ENCODE measurements around the gene UGT1A3.

Gene UGT1A3

GRCh38 chr2:233814056-233814835 is 85.4 kb downstream of the UGT1A3 start:
- no peak for DNase-seq (ENCODE audit: low read depth in 2 of 2, low spot score in 1 of 2)

DNA sequence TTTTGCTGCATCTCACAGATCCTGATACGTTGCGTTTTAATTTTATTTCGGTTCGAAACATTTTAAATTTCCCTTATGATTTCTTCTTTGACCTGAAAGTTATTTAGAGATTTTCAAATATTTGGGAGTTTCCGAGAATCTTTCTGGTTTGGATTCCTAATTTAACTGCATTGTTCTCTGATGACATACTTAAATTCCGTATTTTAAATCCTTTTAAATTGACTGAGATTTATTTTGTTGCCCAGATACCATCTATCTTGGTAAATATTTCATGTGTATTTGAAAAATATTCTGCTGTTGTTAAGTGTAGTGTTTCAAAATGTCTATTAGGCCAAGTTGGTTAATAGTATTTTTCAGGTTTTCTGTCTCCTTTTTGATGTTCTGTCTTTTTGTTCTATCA is 87.0 kb downstream of the UGT1A3 start:
- no peak for DNase-seq (ENCODE audit: low read depth in 2 of 2, low spot score in 1 of 2)

DNA sequence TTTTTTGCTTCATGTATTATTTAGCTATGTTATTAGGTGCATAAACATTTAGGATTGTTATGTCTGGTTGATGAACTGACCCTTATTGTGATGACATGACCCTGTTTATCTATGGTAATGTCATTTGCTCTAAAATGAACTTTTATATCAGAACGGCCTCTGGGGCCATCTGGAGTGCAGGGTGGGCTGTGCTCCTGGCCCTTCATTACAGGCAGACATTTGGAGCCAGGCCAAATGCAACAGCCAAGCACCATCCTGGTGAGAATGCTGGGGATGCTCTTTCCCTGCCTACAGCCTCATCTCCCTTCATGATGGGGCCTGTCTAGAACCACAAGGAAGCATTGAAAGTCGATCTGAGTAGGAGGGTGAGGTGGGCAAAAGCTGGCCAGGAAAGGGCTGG is 87.5 kb downstream of the UGT1A3 start:
- DNase-seq (ENCODE audit: low read depth in 2 of 2, low spot score in 1 of 2): no peak

DNA sequence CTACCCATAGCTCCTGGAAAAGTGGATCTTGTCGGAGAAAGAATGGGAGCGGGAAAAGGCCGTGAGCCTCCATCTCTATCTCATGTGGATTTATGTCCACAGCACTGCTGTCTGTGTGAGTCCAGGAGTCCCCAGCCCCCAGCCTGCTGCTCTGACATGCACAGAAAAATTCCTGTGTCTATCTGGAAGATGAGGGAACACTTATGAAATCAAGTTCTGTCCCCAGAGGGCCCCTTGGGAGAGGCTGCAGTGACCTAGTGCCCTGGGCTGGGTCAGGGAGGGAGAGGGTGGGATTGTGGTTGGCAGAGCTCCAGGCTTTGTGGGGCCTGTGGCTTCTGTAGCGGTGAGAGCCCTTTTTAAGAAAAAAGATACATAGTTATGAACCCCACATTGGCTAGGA is 87.9 kb downstream of the UGT1A3 start:
- no peak for DNase-seq (ENCODE audit: low read depth in 2 of 2, low spot score in 1 of 2)

DNA sequence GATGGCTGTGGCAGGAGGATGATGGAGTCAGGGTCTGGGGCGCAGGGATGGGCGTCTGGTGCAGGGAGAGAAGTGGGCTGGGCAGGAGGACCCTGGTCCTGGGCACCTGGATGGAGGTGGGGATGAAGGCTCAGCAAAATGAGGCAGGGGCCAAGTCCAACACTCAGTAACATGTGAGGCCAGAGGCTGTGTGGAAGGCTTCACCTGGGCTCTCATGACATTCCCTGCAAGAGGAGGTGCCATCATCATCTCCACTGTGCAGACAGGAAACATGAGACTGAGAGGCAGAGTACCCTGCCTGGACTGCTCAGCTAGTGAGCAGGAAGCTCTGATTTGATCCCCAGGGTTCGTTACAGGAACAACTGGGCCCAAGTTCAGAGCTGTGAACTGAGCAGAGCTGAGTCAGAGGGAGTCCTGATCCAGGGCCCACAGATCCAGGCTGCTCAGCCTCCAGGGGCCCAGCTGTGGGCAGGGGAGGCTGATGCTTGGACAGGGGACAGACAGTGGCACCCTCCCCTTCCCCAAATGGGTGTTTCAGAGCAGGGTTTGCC is 88.6 kb downstream of the UGT1A3 start:
- no peak for DNase-seq (ENCODE audit: low read depth in 2 of 2, low spot score in 1 of 2)

DNA sequence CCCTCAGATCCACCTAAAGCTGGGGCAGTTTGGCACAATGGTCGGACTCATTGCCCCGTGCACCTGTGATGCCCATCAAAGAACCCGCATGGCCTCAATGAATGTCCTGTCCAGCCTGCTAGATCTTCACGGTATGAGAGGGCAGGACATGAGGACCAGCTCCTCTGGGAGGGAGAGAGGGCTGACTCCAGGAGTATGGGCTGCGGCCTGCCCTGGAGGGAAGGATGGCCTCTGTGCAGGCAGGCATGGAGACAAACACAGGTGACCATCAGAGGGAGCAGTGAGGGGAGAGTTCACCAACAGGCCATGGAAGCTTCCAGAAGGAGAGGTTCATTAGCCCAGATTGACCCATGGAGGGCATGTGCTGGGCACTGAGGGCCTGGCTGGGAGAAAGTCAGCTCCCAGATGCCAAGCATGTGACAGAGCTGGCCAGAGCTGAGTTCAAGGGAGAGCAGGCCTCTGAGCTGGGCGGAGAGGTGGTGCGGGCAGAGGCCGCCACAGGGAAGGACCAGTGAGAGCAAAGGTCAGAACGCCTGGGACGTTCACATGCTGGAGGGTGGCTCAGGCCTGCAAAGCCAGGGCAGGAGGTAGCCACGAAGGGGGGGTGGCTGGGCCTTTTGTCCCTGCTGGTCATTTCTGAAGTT is 89.3 kb downstream of the UGT1A3 start:
- DNase-seq (ENCODE audit: low read depth in 2 of 2, low spot score in 1 of 2): no peak

DNA sequence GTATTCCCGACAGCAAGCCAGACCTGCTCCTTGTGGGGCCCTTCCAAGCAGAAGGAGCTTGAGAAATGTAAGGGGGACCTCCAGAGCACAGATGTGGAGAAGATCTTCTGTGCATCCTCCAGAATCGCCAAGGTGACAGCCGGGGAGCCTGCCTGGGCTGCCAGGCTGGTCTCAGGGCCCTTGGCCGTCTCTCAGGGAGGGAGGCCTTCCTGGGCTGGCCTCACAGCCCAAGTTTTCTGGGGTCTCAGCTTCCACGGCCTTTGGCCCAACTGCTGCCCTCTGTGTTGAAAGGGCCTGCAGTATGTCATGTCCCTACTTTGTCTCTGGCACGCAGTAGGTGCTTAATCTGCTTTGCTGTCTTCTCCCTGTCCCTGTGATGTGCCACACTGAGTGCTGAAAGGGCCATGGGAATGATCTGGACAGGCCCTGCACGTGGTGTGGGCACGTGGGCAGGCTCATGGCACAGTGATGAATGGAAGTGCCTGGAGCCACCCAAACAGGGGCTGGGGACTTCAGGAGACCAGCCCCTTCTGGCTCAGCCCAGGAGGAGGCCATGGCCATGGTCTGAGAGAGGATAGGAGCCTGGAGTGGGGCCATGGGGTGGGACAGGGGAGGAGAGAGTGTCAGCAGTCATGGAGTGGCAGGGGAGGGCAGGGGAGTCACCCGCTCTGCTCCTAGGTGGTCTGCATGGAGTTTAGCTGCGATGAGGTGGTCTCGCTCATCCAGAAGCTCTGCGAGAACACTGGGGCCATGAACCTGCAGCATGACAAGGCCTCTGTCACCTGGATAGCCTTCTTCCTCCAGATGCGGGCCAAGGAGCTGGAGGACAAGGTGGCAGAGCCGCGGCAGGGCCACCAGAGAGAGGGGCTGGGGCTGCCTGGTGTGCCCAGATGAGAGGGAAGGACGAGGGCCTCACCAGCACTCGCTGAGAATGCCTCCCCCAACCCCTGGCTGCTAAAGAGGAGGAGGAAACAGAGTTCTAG is 90.1 kb downstream of the UGT1A3 start:
- DNase-seq (ENCODE audit: low read depth in 2 of 2, low spot score in 1 of 2): no peak

DNA sequence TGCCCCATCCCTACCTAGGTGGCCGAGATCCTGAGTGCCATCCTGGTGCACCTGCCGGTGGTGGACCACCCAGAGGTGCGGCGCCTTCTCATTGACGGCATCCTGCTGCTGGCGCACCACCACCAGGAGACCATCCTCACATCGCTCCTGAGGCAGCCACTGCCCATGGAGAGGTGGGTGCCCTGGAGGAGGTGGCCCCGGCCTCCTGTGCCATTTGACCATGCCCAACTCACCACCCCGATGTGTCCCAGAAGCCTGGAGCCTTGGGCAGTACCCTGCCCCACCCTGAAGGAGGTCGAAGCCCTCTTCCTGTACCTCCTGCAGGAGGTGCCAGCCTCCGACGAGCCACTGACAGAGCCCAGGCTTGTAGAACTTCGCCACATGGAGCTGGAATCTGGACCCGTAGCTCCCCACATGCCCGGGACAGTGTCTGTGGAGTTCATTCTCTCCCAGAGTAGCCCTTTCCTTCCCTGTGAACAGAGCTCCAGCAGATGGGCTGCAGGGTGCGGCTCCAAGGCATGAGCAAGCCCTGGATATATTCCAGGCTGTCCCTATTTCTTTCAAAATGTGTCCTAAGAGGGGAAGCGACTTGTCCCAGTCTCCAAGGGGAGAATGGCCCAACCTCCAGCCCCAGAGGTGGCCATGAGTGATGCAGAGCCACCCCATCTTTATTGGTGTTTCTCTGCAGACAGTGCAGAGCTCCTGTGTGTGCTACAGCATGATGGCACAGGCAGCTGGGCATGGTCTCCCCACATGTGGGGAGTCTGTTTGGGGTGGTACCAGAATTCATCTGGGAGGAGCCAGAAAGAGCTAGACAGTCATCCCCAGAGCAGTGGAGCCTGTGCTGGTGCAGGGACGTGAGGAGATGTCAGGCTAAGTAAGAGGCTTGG is 91.3 kb downstream of the UGT1A3 start:
- DNase-seq (ENCODE audit: low read depth in 2 of 2, low spot score in 1 of 2): no peak

GRCh38 chr2:233820774-233821105 is 91.9 kb downstream of the UGT1A3 start:
- no peak for DNase-seq (ENCODE audit: low read depth in 2 of 2, low spot score in 1 of 2)

GRCh38 chr2:233821196-233821595 is 92.4 kb downstream of the UGT1A3 start:
- DNase-seq (ENCODE audit: low read depth in 2 of 2, low spot score in 1 of 2): no peak

- no peak for DNase-seq (ENCODE audit: low read depth in 2 of 2, low spot score in 1 of 2)
Observed at GRCh38 chr2:233821709-233822100, 92.9 kb downstream of the UGT1A3 start.

DNA sequence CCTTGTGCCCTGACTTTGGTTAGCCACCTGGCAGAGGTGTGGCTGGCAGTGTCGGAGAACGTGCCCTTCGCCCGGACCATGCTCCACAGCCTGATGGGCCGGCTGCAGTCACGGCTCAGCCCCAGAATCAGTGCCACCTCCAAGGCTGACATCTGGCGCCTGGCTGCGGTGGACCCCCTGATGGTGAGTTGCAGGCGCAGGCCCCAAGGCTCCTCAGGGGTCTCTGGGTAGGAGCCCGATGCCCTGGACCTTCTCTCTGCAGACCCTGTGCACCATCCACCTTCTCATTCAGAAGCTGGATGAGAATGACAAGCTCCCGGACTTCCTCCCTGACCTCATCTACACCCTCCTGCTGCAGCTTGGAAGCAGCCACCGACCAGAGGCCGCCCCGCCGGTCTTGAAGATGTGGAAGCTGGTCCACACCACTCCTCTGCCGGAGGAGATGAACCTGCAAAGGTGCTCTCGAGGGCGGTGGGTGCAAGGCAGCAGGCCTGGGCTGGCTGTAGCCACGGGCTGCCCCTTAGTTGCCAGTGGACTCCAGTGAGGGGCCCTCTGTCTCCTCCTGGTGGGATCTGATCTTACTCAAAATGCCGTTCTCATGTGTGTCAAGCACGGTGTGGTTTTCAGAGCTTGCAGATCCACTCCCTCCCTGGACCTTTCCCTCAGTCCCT is 93.4 kb downstream of the UGT1A3 start:
- no peak for DNase-seq (ENCODE audit: low read depth in 2 of 2, low spot score in 1 of 2)

All from stimulated activated CD8-positive, alpha-beta memory T cell treated with anti-CD3 and anti-CD28 coated beads, Interleukin-4, amount 100 ng/mL, for 4 hours (primary cell).